GM18517 (cell line): Measurements from ENCODE around the gene SFXN5.

ENCODE experiments used
- ATAC-seq: cut with Tn5 transposase; IDR thresholded peaks from one replicate; pipeline ENCODE4 v1.9.1; 2021; ENCODE audit warnings: mild to moderate bottlenecking, moderate library complexity; ENCODE audit not compliant: unreplicated experiment

SFXN5 gene

GRCh38 chr2:72981536-72981935 is 90.0 kb downstream of the SFXN5 start:
- ATAC-seq = no peak

- no peak for ATAC-seq
Observed at GRCh38 chr2:72980535-72981217, 90.8 kb downstream of the SFXN5 start.

GRCh38 chr2:72979896-72980295 is 91.6 kb downstream of the SFXN5 start:
- ATAC-seq = no peak

- no peak for ATAC-seq
Observed at GRCh38 chr2:72975017-72975416, 96.5 kb downstream of the SFXN5 start.

- no peak for ATAC-seq
Observed at GRCh38 chr2:72974436-72974754, 97.1 kb downstream of the SFXN5 start.

GRCh38 chr2:72973566-72974435 is 97.7 kb downstream of the SFXN5 start:
- ATAC-seq = no peak

- ATAC-seq = no peak
Observed at GRCh38 chr2:72973137-72973535, 98.4 kb downstream of the SFXN5 start.

- no peak for ATAC-seq
Observed at GRCh38 chr2:72972352-72973136, 99.0 kb downstream of the SFXN5 start.

GRCh38 chr2:72971036-72971435 is 100.5 kb downstream of the SFXN5 start:
- no peak for ATAC-seq

- ATAC-seq = no peak
Observed at GRCh38 chr2:72969706-72970105, 101.8 kb downstream of the SFXN5 start.

- ATAC-seq = no peak
Observed at GRCh38 chr2:72968286-72968685, 103.2 kb downstream of the SFXN5 start.

GRCh38 chr2:72965770-72966450 is 105.6 kb downstream of the SFXN5 start:
- no peak for ATAC-seq

- no peak for ATAC-seq
Observed at GRCh38 chr2:72965016-72965415, 106.5 kb downstream of the SFXN5 start.

GRCh38 chr2:72964146-72964525 is 107.4 kb downstream of the SFXN5 start:
- ATAC-seq = no peak

- ATAC-seq = no peak
Observed at GRCh38 chr2:72963423-72964145, 107.9 kb downstream of the SFXN5 start.

- no peak for ATAC-seq
Observed at GRCh38 chr2:72962911-72963310, 108.6 kb downstream of the SFXN5 start.

GRCh38 chr2:72961853-72962468 is 109.6 kb downstream of the SFXN5 start:
- ATAC-seq = no peak

GRCh38 chr2:72961036-72961720 is 110.3 kb downstream of the SFXN5 start:
- ATAC-seq = no peak
